GM18868 (cell line): ENCODE results near the gene ARID3C.

Experiments
- ATAC-seq: cut with Tn5 transposase; IDR thresholded peaks from one replicate; pipeline ENCODE4 v1.9.1; 2021; ENCODE audit warnings: mild to moderate bottlenecking, moderate library complexity; ENCODE audit not compliant: unreplicated experiment

ARID3C gene, protein sequence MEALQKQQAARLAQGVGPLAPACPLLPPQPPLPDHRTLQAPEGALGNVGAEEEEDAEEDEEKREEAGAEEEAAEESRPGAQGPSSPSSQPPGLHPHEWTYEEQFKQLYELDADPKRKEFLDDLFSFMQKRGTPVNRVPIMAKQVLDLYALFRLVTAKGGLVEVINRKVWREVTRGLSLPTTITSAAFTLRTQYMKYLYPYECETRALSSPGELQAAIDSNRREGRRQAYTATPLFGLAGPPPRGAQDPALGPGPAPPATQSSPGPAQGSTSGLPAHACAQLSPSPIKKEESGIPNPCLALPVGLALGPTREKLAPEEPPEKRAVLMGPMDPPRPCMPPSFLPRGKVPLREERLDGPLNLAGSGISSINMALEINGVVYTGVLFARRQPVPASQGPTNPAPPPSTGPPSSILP

GRCh38 chr9:34628656-34629490 lies at the start of gene ARID3C:
TSS of gene ARID3C (minus strand) at chr9:34629066. CDS start at chr9:34628014, 1,052 bp downstream.
- peak; percentile 46 for ATAC-seq

DNA sequence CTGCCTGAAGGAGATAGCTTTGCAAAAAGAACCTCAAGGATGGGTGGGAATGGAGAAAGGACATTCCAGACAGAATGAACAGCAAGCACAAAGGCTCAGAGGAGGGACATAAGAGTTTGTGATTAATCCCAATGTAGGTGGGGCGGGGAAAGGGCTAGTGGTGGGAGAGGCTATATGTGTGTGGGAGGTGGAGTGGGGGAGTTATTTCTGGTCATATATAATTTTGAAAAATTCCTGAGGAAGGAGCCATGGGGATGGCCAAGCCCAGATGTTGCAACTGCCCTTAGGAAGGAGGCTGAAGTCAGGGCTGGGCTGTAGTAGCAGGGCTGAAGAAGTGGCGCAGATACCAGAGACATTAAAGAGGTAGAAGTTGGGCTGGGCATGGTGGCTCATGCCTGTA lies 47.0 kb upstream of the ARID3C start:
- no peak for ATAC-seq

GRCh38 chr9:34675048-34675714 lies 46.3 kb upstream of the ARID3C start:
- no peak for ATAC-seq

GRCh38 chr9:34674440-34674839 lies 45.6 kb upstream of the ARID3C start:
- ATAC-seq = no peak

- no peak for ATAC-seq
Observed at GRCh38 chr9:34671307-34671706, 42.4 kb upstream of the ARID3C start.

GRCh38 chr9:34669809-34670562 lies 41.1 kb upstream of the ARID3C start:
- no peak for ATAC-seq

- ATAC-seq = peak; percentile 75
Observed at GRCh38 chr9:34665381-34666250, 36.8 kb upstream of the ARID3C start.

DNA sequence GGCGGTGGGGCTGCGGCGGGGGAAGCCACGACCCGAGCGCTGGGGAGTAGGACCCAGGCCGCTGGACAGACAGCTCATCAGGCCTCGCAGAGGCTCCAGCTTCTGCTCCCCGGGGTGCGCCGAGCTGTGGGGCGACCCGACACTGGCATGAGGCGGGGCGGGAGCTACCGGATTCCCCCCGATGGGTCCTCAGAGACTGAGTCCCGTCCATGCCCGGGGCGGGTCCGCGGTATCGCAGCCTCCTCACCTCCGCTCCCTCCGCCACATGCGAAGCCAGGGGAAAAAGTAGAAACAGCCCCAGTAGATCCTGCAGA lies 36.2 kb upstream of the ARID3C start:
- ATAC-seq = peak; percentile 18

GRCh38 chr9:34664281-34665066 lies 35.6 kb upstream of the ARID3C start:
- peak; percentile 49 for ATAC-seq

GRCh38 chr9:34663303-34663605 lies 34.4 kb upstream of the ARID3C start:
- ATAC-seq = no peak

DNA sequence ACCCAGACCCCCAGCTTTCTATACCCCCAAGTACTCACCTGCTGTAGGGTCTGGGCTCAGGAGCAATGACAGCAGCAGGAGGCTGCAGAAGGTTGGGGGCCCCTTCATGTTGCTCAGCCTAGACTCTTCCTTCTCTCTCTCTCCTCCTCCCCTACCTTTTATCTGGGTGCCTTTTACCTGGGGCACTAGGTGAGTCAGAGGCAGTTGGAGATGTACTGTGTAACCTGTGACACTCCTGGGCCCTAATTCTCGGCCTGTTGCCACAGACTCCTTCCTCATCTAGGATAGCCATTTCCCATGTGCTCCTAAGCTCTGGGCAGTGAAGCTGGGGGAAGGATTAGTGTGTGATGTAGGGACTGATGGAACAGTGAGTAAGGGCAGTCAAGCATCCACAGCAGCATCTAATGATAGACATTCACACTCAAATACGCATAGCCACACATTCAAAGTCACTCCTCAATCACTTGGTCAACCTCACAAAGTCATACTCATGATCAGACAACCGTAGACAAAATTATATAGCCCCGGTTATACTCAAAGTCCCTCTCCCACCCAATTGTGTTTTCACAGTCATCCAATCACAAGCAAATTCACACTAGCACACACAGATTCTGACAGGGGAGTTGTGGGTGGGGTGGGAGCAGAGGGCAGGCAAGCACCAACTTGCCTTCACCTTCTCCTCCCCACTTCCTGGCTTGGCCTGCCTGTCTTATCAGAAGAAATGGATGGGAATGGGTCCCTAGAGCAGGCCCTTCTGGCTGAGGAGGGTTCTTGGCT lies 33.8 kb upstream of the ARID3C start, which contains the start of gene CCL27:
TSS of gene CCL27 (minus strand) at position 132 of the 777 bp plus-strand sequence. CDS start at position 108, 24 bp downstream.
- no peak for ATAC-seq

DNA sequence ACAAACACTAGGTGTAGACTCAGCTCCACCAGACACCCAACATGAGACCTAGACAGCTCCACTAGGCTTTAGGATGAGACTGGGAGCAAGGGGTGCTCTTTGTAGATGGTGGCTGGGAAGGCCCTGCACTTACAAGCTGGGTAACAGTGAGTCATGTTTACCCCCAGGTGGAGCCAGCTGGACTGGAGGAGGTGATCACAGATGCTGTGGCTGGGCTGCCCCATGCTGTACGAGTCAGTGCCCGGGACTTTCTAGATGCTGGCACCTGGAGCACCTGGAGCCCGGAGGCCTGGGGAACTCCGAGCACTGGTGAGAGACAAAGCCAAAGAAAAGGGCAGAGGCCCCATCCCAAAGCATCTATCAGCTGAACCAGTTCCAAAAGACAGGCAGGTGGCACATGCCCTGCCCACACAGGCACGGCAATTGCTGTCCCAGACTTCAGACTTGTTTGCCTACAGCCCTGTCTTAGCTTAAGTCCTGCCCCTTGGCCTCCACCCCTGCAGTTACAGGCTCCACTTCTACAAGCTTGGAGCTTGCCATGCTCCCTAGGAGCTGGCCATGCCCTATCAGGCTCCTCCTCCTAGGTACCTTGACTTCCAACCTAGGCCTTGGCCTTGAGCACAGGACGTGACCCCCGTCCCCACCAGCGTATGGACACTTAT lies 30.9 kb upstream of the ARID3C start:
- ATAC-seq = no peak

- no peak for ATAC-seq
Observed at GRCh38 chr9:34658461-34658860, 29.6 kb upstream of the ARID3C start.

DNA sequence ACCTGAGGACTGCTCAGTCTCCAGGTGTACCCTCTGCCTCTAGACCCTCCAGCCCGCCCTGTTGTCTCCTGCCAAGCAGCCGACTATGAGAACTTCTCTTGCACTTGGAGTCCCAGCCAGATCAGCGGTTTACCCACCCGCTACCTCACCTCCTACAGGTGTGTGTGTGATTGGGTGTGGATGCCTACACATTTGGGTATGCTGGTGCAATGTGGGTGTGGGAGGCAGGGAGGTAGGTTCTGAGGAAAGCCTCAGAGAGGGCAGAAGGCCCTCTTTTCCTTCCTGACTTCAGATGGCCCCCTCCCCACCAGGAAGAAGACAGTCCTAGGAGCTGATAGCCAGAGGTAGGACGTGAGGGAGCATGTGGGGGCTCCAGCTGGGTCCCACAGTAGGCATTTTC lies 28.1 kb upstream of the ARID3C start:
- no peak for ATAC-seq

DNA sequence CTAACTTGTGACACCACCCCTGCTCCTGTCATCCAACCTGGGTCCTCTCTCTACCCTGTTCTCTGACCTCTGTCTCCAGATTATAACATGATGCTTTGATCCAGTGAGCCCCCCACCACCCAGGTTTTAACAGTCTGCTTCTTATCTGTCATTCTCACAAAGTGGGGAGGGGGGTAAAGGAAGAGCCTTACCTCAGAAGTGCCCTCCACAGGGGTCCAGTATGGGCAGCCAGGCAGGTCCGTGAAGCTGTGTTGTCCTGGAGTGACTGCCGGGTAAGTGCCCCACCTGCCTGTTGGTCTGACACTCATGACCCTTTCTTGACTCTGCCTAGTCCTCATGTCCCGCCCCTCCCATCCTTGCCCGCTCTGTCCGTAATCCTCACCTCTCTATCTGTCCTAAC lies 26.5 kb upstream of the ARID3C start:
- no peak for ATAC-seq

- ATAC-seq = no peak
Observed at GRCh38 chr9:34654323-34655051, 25.6 kb upstream of the ARID3C start.
